ENCODE results near the gene CHPF.
A peak's percentile ranks its signal among the peaks of the same experiment; 100 is the strongest.

The CHPF gene

DNA sequence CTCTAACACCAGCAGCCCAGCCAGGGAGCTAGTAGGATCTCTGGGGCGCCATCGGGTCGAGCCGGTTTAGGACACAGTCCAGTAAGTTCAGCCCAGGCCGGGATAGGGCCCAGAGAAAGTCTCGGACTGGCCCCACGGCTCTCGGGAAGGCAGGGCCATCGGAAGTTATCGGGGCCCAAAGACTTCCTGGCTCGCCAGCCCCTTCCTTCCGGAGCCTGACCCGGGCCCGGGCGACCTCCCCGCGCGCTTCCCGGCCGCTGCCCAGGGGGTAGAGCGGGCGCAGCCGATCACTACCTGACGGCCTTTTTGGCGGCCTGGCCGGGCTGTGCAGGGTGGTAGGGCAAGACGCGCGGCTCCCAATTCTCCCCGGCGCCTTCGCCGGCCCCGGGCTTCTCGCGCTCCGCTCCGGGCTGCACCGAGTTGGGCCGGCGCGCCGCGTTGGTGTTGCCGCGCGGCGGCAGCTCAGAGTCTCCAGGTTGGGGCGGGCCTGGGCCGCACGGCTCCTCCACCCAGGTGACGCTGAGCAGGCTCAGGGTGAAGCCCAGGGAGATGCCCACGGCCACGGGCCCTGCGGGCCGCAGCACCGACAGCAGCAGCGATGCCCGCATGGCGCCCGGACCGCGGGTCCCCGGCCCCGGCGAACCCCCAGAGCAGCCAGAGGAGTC lies 546 bp downstream of the CHPF start:
- Mint-ChIP-seq H3K27me3 (ENCODE audit: low read depth) (peaks cover 16% of the 10 kb centered on the region), H3K4me1 (peaks cover 43% of the 10 kb centered on the region), H3K9me3 (no peaks in the 10 kb centered on the region), H3K4me3 (peak overlapping the region; percentile 87 to 90 (median 89)), H3K27ac (peak overlapping the region in 2 of 3 experiments; percentile 46 to 56), H3K36me3 (ENCODE audit: low read depth) (peaks cover 18% of the 10 kb centered on the region)
- TF ChIP-seq, protein P1, sequence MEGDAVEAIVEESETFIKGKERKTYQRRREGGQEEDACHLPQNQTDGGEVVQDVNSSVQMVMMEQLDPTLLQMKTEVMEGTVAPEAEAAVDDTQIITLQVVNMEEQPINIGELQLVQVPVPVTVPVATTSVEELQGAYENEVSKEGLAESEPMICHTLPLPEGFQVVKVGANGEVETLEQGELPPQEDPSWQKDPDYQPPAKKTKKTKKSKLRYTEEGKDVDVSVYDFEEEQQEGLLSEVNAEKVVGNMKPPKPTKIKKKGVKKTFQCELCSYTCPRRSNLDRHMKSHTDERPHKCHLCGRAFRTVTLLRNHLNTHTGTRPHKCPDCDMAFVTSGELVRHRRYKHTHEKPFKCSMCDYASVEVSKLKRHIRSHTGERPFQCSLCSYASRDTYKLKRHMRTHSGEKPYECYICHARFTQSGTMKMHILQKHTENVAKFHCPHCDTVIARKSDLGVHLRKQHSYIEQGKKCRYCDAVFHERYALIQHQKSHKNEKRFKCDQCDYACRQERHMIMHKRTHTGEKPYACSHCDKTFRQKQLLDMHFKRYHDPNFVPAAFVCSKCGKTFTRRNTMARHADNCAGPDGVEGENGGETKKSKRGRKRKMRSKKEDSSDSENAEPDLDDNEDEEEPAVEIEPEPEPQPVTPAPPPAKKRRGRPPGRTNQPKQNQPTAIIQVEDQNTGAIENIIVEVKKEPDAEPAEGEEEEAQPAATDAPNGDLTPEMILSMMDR (IDR thresholded peaks at IDR 0.05; ENCODE audit: unreplicated experiment in 3 of 3), result no peak

DNA sequence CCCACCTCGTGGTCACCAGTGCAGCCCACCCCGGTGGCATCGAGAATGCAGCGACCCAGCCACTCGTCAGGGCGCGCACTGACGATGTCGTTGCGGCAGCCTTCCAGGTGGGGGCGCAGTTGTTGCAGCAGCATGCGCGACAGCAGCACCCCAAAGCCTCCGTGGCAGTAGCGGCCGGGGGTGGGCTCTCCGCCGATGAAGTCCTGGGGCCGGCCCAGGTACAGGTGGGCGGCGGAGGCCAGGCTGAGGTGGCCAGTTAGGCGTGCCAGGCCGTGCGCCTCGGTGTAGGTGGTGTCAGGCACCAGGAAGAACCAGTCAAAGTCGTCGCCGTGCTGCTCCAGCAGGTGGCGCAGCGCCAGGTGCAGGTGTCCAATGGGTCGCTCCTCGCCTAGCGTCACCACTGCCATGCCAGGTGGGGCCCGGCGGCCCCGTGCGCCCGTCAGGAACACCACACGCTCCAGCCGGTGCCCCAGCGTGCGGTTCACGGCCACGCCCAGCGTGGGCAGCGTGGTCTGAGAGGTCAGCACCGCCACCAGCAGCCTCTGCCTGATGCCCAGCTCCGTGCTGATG lies 1.9 kb downstream of the CHPF start:
- H3K36me3 Mint-ChIP-seq (ENCODE audit: low read depth), result peaks cover 12% of the 10 kb centered on the region
- peaks cover 43% of the 10 kb centered on the region for H3K4me1 Mint-ChIP-seq
- TF ChIP-seq, protein P1 (IDR thresholded peaks at IDR 0.05; ENCODE audit: unreplicated experiment in 3 of 3), result peak; percentile 99 to 100 (median 100)
- H3K27ac Mint-ChIP-seq, result no peak overlapping the region
- H3K27me3 Mint-ChIP-seq (ENCODE audit: low read depth), result peaks cover 13% of the 10 kb centered on the region
- H3K4me3 Mint-ChIP-seq, result peak overlapping the region; percentile 66 to 89 (median 87)
- H3K9me3 Mint-ChIP-seq, result no peaks in the 10 kb centered on the region

DNA sequence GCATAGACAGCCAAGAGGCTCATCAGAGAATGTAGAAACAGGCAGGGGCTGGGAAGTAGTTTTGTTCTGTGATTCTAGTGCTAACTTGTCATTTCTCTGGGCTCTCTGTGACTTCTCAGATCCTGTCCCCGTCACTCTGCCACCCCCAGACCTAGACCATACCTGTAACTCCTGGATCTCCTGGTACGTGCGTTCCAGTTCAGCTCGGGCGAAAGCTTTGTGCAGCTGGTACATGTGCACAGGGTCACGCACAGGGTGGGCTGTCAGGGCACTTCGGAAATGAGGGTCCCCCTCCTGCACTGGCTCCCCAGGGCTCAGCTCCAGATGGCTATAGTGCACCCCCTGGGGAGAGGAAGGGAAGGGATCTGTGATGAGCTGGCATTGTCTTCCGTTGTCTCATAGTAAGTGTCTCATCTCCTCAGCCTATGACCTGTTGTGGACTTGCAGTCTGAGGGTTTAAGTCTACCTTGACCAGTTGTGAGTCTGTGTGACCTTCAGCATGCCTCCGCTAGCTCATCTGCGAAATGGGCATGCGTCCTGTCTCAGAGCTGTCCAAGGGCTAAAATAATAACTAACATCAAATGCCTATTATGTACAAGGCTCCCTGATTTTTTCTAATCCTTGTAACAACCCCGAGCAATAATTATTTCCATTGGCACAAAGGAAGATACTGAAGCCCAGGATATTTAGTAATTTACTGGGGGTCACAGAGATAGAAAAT lies 2.7 kb downstream of the CHPF start:
- Mint-ChIP-seq H3K27me3 (ENCODE audit: low read depth) (peaks cover 10% of the 10 kb centered on the region), H3K4me3 (peak overlapping the region in 2 of 3 experiments; percentile 66 to 89), H3K9me3 (no peaks in the 10 kb centered on the region), H3K4me1 (peaks cover 38% of the 10 kb centered on the region), H3K36me3 (ENCODE audit: low read depth) (peaks cover 12% of the 10 kb centered on the region), H3K27ac (no peak overlapping the region)
- TF ChIP-seq, protein P1 (IDR thresholded peaks at IDR 0.05; ENCODE audit: unreplicated experiment in 3 of 3), result no peak

DNA sequence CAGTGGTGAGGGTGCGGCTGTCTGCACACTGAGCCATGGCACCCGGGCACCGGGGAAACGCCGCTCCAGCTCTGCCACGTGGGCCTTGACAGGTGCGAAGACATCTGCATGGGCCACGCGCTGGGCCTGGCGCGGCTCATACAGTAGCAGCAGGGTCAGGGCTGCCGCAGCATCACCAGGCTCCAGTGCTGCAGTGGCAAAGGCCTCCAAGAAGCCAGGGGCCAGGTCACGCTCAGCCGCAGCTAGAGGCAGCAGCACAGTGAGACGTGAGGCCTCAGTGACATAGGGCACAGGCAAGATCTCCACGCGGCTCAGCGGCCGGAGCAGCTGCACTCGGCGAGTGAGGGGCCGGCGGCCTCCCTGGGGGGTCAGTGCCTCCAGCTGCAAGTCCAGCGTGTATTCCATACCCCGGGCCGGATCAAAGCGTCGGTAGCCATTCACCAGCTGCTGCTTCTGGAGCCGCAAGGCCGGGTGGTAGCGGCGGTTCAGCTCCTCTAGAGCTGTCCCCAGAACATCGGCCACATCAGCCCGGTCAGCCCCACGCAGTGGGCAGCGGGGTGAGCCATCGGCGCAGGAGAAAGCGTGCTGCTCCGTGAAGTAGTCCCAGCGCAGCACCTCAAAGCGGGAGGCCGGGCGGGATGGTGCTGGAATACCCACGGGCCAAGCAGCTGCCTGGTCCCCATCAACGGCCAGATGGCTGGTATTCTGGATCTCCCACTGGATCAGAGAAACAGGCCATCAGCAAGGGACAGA lies 3.5 kb downstream of the CHPF start:
- Mint-ChIP-seq H3K4me3 (peak overlapping the region in 1 of 3 experiments; percentile 34), H3K4me1 (peaks cover 32% of the 10 kb centered on the region), H3K27ac (no peak overlapping the region), H3K9me3 (no peaks in the 10 kb centered on the region), H3K27me3 (ENCODE audit: low read depth) (peaks cover 9% of the 10 kb centered on the region), H3K36me3 (ENCODE audit: low read depth) (peaks cover 12% of the 10 kb centered on the region)
- TF ChIP-seq, protein P1 (IDR thresholded peaks at IDR 0.05; ENCODE audit: unreplicated experiment in 3 of 3), result no peak

DNA sequence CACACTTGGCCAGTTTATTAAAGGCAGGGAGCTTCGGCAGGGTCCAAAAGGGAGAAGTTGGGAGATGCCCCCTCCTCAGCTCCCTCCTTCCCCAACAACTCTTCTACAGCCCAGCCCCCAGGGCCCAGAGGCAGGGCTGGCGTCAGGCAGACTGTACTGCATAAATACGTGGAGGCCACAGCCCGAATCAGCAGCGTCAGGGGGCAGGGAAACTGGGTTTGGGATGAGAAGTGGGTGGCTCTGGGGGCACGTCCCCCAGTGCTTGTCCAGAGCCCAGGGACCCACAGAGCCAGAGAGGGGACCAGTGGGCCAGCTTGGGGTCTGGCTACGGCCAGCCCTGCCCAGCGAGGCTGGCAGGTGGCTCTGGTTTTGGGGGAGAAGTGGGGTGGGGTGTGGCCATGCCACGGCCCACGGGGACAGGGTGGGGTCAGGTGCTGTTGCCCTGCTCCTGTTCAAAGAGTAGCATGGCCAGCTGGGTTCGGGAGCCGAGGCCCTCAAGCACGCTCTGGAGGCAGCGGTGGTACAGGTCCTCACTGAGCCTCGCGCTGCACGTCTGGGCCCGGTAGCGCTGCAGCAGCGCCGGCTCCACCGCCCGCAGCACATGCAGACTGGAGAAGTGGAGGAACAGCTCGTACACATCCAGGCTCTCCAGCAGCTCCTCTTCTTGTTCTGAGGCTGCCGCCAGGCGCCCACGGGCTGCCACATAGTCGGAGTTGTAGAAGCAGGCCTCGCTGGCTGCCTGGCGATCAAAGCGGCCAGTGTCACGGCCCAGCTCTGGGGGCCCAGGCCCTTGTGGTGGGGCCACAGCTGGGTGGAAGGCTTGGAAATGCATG lies 4.4 kb downstream of the CHPF start:
- H3K4me3 Mint-ChIP-seq, result peak overlapping the region; percentile 59 to 66 (median 63)
- H3K36me3 Mint-ChIP-seq (ENCODE audit: low read depth), result peaks cover 12% of the 10 kb centered on the region
- H3K27me3 Mint-ChIP-seq (ENCODE audit: low read depth), result peaks cover 4% of the 10 kb centered on the region
- TF ChIP-seq, protein P1 (IDR thresholded peaks at IDR 0.05; ENCODE audit: unreplicated experiment in 3 of 3), result no peak
- H3K4me1 Mint-ChIP-seq, result peaks cover 23% of the 10 kb centered on the region
- no peaks in the 10 kb centered on the region for H3K9me3 Mint-ChIP-seq
- peak overlapping the region; percentile 73 to 82 (median 80) for H3K27ac Mint-ChIP-seq
